GM18858 (cell line): ENCODE measurements around the gene RYR3.

Source experiments
- ATAC-seq: cut with Tn5 transposase; IDR thresholded peaks from one replicate; pipeline ENCODE4 v1.9.1; 2021; ENCODE audit not compliant: unreplicated experiment

RYR3 gene

DNA sequence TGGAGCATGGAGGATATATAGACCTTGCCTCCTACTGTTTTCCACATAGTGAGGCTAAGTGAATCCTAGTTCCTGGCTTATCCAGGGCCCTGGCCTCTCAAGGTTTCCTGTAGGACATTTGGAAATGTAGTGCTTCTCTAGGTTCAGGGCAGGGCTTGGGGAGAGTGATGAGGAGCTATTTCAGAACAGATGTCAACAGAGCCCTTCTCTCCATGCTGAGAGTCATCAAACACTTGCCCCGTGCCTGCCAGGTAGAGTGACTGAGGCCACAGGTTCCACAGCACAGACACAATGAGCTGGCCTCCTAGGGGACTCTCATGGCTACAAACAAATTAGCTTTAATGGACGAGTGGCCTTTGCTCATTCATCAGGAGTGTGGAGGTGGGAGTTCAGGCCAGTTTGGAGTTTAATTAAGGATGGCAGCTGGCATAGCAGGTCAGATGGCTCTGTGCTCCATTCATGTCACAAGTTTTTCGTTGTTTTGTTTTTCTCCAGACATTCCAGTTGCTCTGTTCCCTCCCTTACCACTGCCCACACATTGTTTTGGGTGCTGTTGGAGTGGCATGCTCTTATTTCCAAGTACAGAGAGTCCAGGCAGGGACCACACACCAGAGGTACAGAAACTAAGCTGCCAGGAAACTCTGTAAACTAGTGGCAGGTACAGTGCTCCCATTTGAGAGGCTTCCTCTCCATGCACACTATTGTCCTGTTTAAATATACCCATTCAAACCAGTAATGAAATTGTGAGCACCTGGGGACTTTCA, 189.8 kb downstream of the RYR3 start:
- no peak for ATAC-seq

DNA sequence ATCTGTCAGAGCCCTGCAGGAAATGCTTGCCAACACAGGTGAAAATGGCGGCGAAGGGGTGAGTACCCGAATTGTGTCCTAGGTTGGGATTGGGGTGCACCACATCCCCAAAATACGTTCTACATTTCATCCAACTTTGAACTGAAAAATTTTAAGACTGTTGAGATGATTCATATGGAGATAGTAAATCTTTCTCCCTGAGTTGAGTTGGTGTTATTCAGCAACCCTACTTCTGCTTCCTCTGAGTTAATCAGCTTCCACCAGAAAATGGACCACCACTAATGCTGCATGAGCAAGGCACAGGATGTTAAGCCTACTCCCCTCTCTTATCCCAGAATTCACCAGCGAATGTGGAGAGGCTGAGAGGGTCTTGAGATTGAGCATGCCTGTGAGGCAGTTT, 192.9 kb downstream of the RYR3 start:
- ATAC-seq = no peak

DNA sequence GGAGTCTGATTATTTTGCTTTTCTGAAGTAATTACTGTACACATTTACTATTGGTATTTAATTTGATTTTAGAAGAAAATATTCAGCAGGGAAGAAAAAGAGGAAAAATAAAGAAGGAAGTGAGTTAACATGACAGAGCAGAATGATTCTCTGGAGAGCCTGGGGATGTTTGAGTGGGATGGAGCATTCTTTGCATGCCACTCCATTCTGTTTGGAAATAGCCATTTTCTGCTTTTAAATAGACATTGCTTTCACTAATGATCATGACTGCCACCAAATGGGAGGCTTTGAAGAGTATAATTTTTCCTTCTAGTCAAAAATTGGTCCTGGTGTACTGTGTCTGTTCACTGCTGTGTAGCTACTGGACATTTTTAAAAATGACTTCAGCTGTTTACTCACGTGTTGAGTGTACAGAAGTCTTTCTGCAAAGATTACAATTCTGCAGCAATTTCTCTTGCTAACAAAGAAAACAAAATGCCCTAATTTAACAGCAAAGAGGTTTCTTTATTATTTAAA, 196.1 kb downstream of the RYR3 start:
- no peak for ATAC-seq

DNA sequence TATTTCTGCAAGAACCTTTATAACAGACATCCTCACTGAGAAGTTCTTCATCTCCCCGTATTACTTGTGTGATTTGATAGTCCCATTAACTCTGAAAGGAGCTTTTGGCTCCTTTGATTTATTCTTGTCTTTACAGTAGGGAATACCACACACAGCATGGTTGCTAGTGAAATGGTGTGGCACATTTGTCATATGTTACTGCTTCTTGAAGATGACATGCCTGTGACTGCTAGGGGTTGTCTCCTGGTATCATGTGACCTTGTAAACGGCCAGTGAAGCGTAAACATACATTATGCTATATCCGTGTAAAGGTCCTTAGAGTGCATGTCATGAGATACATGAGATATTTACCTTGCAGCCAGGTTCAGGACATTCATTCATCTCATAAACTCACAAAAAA, 197.9 kb downstream of the RYR3 start:
- no peak for ATAC-seq

DNA sequence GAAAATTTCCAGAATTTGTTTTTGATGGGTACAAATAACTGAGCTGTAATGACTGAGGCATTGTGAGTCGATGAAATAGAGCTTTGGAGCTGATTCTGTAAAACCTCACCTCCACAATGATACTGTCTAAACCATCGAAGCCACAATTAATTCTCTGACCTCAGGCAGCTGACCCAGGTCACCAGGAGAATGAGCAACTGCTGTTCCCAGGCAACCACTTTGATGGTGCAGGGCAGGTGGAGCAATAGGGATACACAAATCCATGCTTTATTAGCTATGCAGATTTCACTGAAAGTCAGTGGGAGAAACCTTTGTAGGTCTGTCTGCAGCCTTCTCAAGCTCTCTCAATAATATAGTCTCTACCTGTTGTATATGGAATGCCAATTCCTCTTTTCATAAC, 204.4 kb downstream of the RYR3 start:
- ATAC-seq = no peak

DNA sequence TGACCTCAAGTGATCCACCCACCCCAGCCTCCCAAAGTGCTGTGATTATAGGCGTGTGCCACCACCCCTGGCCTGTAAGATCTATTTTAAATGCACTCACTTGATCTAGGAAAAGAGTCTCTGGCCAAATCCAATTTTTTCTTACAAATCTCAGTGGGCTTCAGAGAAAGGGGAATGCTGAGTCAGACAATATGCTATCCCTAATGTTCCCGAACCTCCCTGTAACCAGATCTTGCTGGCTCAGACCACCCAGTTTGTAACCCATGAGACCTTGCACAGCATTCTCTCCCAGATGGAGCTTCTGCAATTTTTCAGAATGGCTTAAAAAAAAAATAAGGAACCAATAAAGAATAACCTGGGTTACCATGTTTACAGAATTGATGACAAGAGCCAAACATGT, 205.8 kb downstream of the RYR3 start:
- ATAC-seq = no peak

DNA sequence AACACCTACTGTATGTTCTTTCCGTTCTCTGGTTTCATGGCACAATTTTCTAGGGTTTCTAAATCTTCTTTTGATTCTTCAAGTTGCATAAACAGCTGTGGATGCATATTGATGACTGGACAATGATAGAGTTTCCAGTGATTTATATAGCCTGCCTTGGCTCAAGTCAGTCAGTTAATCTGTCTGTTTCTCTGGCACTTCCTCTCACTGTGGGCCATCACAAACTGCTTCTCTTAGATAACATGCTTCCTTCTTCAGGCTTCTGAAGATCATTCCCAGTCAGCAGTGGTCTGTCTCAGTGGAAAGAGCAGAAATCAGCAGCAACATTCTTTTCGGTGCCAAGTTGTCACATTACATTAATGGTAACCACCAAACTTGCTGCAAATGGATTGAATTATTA, 207.2 kb downstream of the RYR3 start:
- ATAC-seq = no peak

DNA sequence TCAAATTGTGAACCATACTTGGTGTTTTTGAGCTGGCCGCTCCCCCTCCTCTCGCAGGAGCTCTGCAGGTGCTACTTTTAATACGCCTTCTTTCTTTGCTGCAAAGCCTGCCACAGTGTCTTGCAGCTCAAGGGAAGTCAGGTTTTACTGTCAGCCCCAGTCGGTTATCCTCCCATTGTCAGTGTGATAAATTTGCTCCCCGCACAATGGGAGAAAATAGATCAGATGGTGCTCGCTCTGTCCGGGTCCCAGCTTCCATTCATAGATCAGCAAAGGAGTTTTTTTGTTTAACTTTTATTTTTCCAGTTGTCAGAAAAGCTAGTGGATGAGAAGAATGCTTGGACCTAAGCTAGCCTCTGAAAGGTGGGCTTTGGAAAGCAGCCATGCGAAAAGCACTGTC, 207.7 kb downstream of the RYR3 start:
- no peak for ATAC-seq

DNA sequence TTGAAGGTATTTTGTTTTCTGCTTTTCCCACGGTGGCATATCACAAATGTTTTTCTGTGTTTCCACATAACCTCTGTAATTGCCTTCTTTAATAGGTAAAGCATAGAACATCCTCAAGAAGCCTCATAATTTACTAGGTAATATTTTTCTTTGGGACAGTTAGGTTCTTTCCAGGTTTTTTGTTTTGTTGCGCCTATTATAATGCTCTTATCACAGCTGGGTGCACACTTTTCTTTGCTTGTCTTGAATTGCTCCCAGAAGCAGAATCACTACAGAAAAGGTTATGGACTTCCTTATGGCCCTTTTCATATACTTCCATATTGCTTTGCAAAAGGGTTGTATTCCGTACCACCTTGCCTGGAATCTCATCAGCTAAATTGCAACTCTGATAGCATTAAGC, 213.5 kb downstream of the RYR3 start:
- no peak for ATAC-seq

DNA sequence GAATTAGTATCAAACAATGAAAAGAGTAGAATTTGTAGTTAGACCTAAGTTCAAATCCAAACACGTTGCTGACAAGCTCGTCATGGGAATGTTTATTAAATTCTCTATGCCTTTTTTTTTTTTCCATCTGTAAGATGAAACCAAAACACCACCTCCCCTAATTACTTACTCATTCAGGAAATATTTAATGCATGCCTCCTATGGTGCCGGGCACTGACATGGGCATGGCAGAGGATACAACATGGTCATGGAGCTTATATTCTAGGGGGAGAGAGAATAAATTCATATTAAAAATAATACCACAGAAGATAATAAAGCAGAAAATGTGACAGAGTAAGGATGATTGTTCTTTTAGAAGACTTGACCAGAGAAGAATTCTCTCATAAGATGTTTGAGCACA, 215.8 kb downstream of the RYR3 start:
- ATAC-seq = no peak

DNA sequence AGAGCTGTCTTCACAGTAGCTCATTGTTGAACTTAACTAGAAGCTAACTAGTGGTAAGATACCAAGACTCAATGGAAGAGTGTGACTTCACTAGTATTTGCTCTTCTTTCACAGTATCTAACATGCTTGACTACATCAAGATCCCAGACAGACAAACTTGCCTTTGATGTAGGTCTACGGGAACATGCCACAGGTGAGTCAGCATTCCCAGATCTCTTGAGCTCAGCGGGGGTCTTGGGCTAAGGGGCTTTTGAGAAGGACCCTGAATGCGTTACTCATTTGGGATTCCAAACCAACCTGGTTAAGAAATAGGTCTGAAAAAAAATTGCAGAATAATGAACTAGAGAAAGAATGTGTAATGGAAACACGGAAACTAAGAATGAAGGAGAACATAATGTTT, 222.4 kb downstream of the RYR3 start:
- ATAC-seq = no peak

DNA sequence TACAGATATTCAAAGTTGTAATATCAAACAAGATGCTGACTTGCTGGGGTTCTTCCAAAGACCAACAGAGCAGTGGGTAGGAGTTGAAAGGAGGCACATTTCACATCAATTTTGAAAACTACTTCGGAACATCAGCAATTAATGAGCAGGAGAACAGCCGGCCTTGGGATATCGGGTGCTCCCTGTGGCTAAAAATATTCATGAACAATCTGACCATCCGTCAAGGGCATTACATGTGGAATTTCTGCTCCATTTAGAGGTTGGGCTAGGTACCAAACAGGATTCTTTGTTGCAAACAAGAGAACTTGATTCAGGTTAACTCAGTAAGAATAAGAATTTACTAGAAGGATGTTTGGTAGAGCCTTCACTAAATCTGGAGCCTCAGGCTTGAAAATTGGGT, 223.9 kb downstream of the RYR3 start:
- no peak for ATAC-seq

DNA sequence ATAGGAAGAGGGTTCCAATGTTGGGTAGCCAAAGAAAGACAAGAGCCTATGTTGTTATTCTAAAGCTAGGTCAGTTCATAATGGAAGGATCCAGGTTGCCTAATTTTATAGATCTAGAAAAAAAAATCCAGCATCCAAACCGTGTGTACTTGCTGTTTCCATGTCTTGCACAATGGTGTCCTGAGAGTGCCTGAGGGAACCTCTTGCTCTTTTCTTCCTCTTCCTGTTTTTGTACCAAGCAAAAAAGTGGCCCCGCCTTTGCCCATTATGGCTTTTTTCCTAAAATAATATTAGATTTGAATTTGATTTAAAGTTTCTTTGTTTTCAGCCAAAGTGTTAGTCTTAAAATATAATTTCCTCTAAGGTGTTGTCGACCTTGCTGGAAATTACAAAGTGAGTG, 224.4 kb downstream of the RYR3 start:
- no peak for ATAC-seq

DNA sequence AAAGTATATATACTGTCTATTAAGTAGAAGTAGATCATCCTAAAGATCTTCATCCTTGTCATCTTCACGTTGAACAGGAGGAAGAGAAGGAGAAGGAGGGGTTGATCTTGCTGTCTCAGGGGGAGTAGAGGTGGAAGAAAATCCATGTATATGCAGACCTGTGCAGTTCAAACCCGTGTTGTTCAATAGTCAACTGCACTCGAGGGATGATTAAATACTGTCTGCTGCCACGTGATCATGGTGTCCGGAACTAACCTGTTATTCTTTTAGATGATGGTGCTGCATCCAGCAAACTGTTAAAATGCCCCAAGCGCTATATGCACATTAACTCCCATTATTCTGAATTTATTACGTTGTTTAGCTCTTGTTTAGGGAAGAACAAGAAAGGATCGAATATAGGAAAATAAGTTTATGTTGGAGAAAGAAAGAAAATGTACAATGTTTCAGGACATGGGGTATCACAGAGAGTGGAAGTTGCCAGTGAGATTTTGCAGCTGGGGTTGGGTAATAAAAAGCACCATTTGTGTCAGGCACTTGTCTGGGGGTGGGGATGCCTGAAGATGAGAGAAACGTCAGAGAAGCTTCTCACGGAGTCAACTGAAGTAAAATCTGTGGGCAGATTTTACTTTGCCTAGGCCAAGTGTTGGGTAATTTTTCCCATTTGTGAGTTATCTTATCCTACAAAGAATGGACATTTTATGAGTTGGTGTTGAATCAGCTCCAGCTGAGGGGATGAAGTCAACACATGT, 229.2 kb downstream of the RYR3 start:
- ATAC-seq = no peak

DNA sequence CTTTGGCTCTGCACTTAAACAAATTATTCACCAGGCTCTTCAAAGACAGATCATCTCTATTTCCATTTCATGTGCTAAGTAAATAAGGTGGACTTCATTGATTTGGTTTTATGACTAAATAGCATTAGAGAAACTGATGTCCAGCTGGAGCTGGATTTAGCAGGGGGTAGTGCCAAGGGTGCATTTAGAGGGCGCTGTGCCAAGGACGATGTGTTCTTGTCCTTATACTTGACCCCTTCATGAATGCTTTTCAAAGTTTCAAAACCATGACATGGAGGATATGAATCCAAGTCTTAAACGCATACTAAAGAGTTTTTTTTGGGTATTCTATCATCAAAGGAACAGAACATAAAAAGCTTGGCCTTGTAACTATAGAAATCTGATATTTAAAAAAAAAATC, 233.2 kb downstream of the RYR3 start:
- no peak for ATAC-seq

DNA sequence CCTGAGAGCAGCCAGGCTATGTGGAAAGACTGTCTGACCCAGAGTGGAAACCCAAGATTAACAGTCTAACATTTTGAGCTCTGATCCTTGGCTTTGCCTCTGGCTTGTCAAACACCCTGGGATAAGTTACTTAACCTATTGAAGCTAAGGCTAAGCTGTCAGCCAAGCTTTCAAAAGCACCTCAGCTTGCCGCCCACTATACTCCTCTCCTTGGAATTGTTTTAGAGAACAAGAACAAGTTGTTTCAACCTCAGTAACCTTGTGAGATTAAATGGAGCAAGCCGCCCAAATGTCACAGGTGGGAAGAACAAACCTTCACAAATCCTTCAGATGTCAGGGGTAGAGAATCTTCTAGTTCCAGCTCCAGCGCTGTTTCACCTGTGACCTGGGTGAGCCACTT, 235.1 kb downstream of the RYR3 start:
- no peak for ATAC-seq

DNA sequence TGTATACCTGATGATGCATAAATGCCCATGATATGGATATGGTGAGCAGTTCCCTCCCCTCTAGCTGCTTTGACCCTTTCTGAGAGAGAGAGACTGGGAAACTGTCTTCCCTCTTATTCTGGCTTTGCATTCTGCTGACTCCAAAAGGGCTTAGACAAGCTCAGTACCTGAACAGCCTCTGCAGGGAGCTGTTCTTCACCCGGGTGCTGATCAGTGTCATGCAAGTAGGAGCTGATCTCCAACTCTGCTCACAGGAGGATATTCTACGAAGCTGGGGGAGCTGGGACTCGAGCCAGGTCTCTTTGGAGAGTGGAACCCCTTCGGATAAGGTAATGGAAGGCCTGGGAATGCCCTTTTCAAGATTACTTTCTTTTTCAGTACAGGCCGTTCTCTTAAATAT, 237.1 kb downstream of the RYR3 start:
- ATAC-seq = no peak

DNA sequence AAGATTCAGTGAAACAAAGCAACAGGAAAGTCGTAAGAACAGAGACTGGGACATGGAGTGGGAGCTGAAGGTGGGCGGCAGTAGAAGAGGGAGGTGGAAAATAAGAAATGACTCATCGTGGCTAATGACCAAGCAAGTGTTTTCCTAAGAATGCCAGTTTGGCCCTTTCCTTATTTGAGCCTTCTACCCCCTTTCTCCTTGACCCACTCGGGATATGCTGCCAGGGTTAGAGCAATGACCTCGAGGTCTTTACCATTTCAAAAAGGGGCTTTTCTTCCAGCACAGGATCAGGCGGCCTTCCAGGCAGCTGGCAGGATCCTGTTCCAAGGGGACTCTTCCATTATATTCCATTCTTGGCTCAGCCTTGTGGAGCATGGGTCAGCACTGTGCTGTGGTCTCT, 241.1 kb downstream of the RYR3 start:
- ATAC-seq = no peak

DNA sequence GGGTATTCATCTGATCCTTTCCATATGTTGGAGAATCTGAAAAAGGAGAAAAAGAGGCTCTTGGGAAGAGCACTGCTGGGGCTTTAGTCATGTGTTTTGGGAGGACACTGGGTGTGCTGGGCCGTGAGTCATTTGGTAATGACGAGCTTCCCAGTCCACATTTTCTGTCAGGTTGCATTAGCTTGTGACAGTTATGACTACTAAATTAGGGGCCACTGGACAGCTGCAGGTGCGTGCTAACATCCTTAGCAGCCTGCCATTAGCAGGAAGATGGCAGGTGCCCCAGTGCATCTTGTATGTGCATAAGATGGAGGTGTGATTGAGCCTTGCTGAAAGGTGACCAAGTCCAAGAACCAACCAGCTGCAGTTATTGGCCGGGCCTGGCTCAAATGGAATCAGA, 242.4 kb downstream of the RYR3 start:
- ATAC-seq = no peak

DNA sequence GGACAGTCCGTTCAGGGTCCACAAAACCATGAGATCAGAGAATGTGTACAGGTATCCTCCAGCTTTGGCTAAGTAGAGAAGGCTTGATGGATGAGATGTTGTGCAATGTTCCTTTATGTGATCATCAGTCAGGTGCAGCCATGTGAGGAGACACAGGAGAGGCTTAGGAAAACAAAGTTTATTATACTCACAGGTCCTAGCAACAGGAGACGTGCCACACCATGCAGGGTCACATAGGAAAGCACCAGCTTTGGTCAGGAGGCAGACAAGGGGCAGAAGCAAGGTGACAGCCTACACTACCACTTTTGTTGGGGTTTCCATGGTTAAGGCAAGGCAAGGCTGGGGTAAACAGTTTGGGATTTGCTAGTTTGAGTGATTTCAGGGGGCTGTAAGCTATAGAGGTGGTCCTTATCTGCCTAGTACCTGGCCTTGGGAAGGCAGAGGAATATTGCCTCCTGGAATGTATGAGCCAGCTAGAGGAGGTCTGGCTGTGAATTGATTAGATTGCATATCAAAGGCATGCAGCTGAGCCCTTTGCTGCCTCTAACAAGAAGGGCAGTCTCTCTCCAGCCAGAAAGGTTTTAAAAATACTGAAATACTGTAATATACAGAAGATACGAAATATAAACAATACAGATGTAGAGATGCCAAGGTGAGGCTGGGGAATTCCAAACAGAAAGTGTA, 248.6 kb downstream of the RYR3 start:
- ATAC-seq = no peak

DNA sequence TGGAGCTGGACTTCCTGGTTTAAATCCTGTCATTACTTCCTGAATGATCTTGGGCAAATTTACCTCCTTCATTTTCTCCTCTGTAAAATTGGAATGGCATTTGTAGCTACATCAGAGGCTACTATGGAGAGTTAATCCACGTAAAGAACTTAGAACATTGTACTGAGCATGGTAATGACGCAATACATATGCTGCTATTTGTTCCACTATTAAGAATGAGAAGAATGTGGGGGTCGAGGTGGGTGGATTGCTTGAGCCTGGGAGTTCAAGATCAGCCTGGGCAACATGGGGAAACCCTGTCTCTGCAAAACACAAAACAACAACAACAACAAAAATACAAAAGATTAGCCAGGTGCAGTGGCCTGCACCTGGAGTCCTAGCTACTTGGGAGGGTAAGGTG, 250.6 kb downstream of the RYR3 start:
- ATAC-seq = no peak

DNA sequence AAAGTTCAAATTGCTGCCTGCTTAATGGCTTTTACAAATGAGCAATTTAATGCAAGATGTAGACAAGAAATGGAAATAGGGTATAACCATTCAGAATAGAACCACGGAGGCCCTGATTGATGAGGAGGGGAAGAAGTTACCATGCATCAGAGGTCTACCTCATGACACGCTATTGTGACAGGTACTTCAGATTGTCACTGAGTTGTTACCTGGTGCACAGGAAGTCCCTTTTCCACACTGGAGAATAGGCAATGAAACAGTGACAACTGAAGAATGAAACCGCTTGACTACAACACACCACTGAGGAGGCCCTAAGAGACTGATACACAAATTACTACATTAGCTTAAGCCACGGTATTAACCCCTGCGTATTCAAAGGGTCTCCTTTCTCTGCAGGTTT, 251.2 kb downstream of the RYR3 start:
- ATAC-seq = no peak
